Activated CD8-positive, alpha-beta memory T cell treated with anti-CD3 and anti-CD28 coated beads for 48 hours (primary cell): Measurements from ENCODE around the gene ANO2.
A peak's percentile ranks its signal among the peaks of the same experiment; 100 is the strongest.

Source experiments
- DNase-seq, 3 experiments: peaks; one replicate each; pipeline ENCODE4 v3.0.0-alpha.2; 2020; ENCODE audit warnings: low read depth in 2 of 3, low spot score in 2 of 3

ANO2 gene

GRCh38 chr12:5783289-5783920 lies 161.7 kb downstream of the ANO2 start:
- no peak for DNase-seq

GRCh38 chr12:5780536-5780935 lies 164.5 kb downstream of the ANO2 start:
- DNase-seq: no peak

DNA sequence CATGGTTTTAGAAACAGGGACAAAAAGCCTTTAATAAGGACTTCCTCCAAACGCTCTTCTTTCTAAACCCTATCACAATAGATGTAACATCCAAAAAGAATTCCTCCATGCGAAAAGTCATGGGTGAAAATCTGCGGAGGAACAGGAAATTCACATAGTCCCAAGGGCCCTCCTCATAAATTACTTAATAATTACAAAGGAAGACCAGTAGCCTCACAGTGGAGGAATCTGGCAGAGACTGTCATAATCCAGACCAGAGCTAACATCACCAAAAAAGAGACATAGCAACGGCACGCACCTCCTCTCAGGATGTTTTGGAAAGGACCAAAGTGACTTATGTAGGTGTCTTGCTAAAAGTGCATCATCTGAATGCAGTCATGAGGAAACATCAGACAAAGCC lies 165.7 kb downstream of the ANO2 start:
- no peak for DNase-seq

GRCh38 chr12:5778821-5779220 lies 166.2 kb downstream of the ANO2 start:
- DNase-seq: no peak

GRCh38 chr12:5777451-5777850 lies 167.6 kb downstream of the ANO2 start:
- DNase-seq: no peak

GRCh38 chr12:5776091-5776490 lies 169.0 kb downstream of the ANO2 start:
- DNase-seq: no peak

DNA sequence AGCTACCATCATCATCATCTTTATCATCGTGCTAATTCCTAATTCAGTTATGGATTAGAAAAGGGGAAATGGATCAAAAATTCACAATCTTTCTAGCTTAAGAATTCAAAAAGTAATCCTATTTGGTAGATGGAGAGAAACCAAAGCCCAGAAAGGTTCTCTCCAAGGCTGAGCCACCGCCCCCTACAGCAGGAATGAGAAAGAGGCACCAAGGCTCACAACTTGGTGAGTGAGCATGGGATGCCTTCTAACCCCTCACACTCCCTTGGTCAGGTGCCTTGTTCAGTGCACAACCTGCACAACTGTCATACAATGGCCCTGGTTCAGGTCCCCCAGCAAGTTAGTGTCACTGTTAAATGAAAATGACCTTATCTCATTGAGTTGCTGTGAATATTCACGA lies 171.5 kb downstream of the ANO2 start:
- no peak for DNase-seq

DNA sequence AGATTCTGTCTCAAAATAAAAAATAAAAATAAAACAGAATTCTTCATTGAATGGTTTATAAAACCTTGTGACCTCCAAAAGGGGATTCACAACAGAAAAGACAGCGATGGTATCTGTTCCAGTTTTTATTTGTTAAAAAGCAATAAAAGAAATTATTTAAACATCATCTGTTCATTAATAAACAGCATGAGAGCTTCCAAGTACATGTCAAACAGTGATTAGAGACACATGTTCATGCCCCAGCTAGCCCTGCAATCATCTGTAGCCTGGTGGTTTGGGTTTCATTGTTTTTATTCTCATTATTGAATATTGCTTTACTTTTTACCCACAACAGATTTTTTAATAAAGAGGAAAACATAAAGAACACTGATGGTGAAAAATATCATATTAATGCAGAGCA lies 173.3 kb downstream of the ANO2 start:
- no peak for DNase-seq

DNA sequence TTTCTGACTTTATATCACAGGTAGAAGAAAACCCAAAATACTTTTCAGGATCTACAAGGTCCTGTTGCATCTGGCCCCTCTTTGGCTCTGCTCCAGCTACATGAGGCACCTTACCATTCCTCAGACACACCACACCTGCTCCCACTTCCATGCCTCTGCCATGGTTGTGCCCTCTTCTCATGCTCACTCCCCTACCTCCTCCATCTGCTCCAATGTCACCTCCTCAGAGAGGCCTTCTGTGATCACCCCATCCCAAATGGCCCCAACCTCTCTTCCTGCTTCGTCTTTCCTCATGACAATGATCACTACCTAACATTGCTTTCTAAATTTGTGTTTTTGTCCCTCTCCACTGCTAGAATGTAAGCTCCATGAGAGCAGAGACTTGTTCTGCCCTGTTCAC lies 174.3 kb downstream of the ANO2 start:
- DNase-seq: no peak

DNA sequence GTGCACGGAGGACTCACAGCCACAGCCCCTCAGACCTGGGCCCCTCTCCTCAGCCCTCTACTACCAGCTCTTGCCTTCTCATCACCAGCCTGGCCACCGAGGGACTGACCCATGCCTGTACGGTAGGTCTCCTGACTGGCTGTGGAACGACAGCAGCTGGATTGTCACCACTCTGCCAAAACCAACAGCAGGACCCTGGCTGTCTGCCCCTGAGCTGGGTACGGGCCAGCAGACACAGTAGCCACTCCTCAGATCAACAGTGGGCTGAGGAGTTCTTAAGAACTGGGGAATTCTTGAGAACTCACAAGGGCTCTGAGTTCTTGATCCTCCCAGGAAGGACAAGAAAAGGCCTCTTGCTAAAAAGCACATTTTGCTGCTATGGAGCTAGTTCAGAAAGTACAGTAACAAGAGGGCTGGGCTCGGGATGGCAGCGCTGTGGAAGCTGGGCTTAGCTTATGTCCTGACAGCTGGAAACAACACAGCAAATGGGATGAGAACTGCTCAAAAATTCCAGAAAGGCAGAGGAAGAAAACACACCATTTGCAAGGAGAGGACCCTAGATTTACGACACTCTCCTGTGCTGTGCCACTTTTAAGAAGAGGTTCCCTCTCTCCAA lies 176.4 kb downstream of the ANO2 start:
- DNase-seq: no peak

- DNase-seq: no peak
Observed at GRCh38 chr12:5768171-5768570, 176.9 kb downstream of the ANO2 start.

DNA sequence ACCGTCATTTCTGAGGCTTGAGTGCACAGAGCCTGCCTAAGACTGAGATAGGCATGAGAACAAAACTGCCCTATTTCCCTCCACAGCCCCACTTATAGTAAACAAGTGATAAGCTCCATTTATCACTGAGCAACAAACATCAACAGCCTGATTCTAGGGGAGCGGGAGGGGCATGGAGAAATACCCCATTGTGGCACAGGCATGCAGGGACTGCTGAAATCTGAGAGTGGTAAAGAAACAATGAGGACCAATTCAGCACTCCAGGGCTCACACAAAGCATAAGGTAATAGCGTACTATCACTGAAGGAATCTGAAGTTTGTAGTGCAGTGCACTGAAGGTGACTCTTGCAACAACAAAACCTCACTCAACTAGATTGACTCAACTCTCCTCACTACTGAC lies 186.7 kb downstream of the ANO2 start:
- no peak for DNase-seq

GRCh38 chr12:5756338-5756842 lies 188.7 kb downstream of the ANO2 start:
- no peak for DNase-seq

DNA sequence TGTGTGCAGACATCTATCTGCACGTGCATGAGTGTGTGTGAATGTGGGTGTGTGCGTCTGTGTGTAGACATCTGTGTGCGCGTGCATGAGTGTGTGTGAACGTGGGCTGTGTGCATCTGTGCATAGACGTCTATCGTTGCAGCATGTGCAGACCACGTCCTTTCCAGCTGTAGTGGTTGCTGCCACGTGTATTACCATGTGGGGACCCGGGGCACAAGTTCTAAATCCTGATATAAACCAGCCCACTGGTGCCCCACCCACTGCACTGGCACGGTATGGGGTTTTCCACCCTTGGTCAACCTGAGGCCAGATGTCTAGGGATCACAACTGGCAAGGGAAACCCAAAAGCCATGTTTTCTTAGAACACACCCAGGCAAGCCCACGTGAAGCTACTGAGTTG lies 197.0 kb downstream of the ANO2 start:
- DNase-seq: no peak

DNA sequence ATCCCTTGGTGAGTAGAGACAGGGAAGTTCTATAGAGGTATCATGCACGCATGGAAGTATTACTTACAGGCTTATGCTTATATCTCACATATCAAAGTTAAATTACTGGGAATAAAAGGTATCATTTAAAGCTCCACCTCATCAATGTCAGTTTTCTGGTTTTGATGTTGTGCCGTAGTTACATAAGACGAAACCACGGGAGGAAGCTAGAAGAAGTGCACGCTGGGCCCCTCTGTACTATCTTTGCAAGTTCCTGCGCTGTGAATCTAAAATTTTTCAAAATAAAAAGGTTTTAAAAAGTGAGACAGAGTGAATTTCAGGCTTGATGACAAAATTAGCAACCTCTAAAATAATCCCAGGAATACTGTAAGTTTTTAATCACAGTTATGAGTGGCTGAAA lies 198.1 kb downstream of the ANO2 start:
- no peak for DNase-seq

DNA sequence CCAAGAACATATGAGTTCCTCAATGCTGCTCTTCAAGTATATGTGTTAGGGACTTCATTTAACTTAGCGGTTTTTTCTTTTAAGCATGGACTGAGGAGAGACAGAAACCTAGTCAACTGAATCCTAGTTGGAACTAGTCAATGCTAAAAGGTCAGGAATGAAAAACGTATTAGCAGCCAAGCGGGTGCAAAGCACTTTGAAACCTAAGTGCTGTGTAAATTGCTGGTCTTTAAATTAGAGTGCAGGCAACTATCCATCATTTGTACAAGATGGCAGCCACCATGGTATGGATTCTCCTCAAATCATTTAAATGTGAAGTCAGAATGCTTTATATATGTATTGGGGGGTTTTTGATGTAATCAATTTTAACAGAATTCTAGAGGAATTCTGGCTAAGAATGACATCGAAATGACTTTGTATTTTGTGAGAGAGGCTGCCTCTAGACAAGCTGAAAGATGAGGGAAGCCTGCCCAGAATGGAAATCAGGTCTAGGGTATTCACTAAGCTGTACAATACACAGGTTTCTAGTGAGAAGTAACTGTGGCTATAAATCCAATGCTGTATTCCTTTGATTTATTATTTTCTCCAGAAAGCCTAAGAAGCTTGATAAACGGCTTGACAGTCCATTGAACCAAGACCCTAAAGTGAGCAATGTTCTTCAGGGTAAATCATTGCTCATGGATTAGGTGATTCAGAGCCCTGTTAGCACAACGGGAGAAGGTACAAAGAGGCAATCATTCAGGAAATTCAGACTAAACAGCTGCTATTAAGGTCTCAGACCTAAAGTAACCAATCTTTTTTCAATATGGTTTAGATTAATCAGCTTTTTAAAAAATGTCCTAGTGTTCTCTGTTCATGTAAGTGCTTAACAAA lies 198.8 kb downstream of the ANO2 start:
- no peak for DNase-seq

GRCh38 chr12:5745251-5745888 lies 199.7 kb downstream of the ANO2 start:
- peak; percentile 18 to 34 (median 23) for DNase-seq

GRCh38 chr12:5742258-5742657 lies 202.8 kb downstream of the ANO2 start:
- no peak for DNase-seq

DNA sequence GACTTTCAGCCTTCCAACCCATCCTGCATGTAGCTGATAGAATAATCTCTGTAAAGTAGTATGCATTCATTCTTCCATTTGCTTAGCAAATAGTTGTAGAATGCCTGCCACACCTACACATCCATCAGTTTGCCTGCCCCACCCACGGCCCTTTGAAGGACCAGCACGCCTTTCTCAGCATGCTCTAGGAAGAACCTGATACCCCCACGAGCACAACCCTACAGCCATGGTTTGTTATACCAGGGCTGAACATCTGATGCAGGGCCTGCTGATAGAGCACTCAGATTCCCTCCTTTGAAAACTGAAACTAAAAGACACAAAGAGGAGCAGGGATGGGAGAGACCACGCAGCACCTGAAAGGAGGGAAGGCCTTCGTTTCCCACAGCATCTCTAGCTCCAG lies 205.1 kb downstream of the ANO2 start:
- DNase-seq: no peak

- DNase-seq: no peak
Observed at GRCh38 chr12:5737778-5738177, 207.3 kb downstream of the ANO2 start.

- DNase-seq: no peak
Observed at GRCh38 chr12:5736527-5736926, 208.5 kb downstream of the ANO2 start.

DNA sequence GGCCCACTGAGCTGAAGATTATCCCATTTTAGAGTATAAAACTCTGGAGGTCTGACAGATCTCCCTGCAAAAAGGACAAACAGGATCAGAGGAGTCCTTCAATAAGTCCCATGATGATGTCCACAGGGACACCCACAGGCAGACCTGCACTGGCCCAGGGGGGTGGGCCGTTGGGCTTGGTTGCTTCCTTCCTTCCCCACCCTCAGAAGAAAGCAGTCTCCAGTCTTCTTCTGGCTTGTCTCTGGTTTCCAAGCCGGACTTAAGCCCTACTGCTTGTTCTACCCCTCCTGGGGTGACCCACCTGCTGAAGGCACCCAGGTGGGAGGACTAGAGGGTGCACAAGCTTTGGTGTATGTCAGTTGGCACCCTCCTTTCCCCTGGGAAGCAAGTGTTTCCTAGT lies 209.0 kb downstream of the ANO2 start:
- no peak for DNase-seq
